ENCODE data around the gene CBFA2T3. TPM values are rescaled to one million over a fixed set of nuclear protein-coding genes. Genes with fewer than 3 reads are reported as not detected.

The CBFA2T3 gene
- total RNA-seq, 4 donors from 2014 or later = 1.4 to 5.8 (median 1.5) TPM

DNA sequence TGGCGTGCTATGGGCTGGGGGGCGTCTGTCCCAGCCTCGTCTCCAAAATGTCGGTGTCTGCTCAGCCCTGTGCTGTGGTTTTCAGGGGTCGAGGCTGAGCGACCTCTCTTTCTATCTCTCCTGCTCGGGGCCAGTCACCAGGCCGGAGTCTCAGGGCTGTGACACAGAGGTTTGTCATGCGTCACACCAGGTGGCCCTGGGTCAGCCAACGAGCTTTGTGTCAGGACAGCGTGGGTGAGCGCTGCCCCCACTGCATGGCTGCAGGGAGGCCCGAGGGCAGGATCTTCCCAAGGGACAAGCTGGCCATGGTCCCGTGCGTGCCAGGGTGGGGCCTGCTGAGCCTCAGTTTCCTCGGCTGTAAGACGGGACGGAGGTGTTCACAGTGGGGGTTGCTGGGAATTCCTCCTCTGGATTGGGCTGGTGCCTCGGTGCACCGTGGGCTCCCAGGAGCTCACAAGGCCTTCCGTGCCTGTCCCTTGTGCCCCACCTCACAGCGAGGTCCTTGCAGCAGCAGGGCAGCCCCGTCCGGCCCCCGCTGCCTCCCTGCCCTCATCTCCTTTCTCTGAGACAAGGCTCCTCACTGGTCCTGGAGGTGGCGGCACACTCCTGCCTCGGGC, 50.5 kb downstream of the CBFA2T3 start:
- H3K4me3 ChIP-seq = no peak overlapping the region
- H3K4me1 ChIP-seq = peaks cover 0 to 32% (median 12%) of the 10 kb centered on the region in 3 donors
- H3K9me3 ChIP-seq = no peaks in the 10 kb centered on the region
- no peak overlapping the region for H3K27ac ChIP-seq
- 80 to 96% methylated on average over 1 to 5 of the region's 27 CpGs for WGBS, 2 donors (ENCODE audit: low coverage in 1 of 2)
- peaks cover 90% of the 10 kb centered on the region for H3K27me3 ChIP-seq
- TF ChIP-seq, protein P1, sequence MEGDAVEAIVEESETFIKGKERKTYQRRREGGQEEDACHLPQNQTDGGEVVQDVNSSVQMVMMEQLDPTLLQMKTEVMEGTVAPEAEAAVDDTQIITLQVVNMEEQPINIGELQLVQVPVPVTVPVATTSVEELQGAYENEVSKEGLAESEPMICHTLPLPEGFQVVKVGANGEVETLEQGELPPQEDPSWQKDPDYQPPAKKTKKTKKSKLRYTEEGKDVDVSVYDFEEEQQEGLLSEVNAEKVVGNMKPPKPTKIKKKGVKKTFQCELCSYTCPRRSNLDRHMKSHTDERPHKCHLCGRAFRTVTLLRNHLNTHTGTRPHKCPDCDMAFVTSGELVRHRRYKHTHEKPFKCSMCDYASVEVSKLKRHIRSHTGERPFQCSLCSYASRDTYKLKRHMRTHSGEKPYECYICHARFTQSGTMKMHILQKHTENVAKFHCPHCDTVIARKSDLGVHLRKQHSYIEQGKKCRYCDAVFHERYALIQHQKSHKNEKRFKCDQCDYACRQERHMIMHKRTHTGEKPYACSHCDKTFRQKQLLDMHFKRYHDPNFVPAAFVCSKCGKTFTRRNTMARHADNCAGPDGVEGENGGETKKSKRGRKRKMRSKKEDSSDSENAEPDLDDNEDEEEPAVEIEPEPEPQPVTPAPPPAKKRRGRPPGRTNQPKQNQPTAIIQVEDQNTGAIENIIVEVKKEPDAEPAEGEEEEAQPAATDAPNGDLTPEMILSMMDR (IDR thresholded peaks at IDR 0.05) = no peak
- TF ChIP-seq POLR2AphosphoS5 (IDR thresholded peaks at IDR 0.05) (no peak), EP300 (IDR thresholded peaks at IDR 0.05) (no peak), POLR2A (IDR thresholded peaks at IDR 0.05) (no peak)
- H3K36me3 ChIP-seq = no peaks in the 10 kb centered on the region
- ATAC-seq = no peak

DNA sequence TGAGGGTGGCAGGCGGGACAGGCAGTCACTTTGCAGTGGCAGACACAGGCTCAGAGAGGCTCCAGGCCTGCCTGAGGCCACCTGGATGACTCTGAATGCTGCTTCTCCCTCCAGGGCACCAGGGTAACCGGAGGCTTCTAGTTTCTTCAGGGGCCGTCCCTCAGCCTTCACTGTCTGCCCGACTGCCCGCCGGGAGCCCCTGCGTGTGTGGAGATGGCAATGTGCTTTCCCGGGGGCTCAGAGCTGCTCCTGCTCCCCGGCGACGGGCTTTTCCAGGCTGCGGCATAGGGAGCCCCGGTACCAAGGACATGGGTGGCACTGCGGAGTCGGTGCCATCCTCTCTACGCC, 51.5 kb downstream of the CBFA2T3 start:
- TF ChIP-seq POLR2AphosphoS5 (IDR thresholded peaks at IDR 0.05) = no peak
- TF ChIP-seq, protein P1 (IDR thresholded peaks at IDR 0.05) = no peak
- no peak for TF ChIP-seq POLR2A (IDR thresholded peaks at IDR 0.05)
- no peak for TF ChIP-seq EP300 (IDR thresholded peaks at IDR 0.05)
- WGBS, 2 donors (ENCODE audit: low coverage in 1 of 2) = 100% methylated on average over 1 of the region's 16 CpGs; no CpG with 5 or more reads in 1 of the 2 donors
- Histone ChIP-seq H3K36me3 (no peaks in the 10 kb centered on the region), H3K4me1 (peaks cover 0 to 42% (median 22%) of the 10 kb centered on the region in 3 donors), H3K27me3 (peaks cover 90% of the 10 kb centered on the region), H3K27ac (no peak overlapping the region), H3K9me3 (no peaks in the 10 kb centered on the region), H3K4me3 (no peak overlapping the region)
- ATAC-seq = no peak

DNA sequence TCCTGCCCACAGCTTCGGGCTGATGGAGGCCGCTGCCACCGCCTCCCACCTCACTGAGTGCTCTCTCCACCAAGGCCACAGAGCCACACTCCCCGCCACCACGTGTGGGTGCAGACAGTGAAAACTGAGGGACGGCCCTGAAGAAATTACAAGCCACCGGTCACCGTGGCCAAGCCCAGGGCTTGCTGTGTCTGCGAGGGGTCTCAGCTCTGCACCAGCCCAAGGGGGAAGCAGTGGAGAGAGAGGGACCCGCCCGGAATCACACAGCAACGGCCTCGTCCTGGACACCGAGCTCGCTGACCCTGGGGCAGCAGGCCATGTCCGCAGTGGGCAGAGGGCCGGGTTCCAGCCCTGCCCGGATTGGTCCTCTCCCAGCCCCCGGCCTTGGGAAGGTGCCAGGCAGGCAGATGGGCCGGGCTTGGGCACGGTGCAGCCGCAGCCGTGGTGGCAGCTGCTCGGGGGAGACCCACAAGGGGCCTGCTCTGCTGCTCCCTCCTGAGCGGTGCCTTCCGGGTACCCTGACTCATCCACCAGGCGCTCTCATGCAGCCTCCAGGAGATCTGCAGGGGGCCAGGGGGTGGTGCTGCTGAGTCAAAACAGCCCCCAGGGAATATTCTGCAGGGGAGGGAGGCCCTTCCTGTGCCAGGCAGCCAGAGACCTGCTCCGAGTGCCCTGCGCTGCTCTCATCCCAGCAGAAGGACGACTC, 52.0 kb downstream of the CBFA2T3 start:
- no peak overlapping the region for H3K4me3 ChIP-seq
- H3K27ac ChIP-seq = no peak overlapping the region
- WGBS, 2 donors (ENCODE audit: low coverage in 1 of 2) = 57% methylated on average over 5 of the region's 30 CpGs; no CpG with 5 or more reads in 1 of the 2 donors
- H3K4me1 ChIP-seq = peaks cover 0 to 47% (median 24%) of the 10 kb centered on the region in 3 donors
- TF ChIP-seq, protein P1 (IDR thresholded peaks at IDR 0.05) = peak in 1 of 4 experiments; percentile 21
- no peak for TF ChIP-seq POLR2A (IDR thresholded peaks at IDR 0.05)
- no peaks in the 10 kb centered on the region for H3K36me3 ChIP-seq
- no peaks in the 10 kb centered on the region for H3K9me3 ChIP-seq
- H3K27me3 ChIP-seq = peaks cover 94% of the 10 kb centered on the region
- ATAC-seq = peak; percentile 15

DNA sequence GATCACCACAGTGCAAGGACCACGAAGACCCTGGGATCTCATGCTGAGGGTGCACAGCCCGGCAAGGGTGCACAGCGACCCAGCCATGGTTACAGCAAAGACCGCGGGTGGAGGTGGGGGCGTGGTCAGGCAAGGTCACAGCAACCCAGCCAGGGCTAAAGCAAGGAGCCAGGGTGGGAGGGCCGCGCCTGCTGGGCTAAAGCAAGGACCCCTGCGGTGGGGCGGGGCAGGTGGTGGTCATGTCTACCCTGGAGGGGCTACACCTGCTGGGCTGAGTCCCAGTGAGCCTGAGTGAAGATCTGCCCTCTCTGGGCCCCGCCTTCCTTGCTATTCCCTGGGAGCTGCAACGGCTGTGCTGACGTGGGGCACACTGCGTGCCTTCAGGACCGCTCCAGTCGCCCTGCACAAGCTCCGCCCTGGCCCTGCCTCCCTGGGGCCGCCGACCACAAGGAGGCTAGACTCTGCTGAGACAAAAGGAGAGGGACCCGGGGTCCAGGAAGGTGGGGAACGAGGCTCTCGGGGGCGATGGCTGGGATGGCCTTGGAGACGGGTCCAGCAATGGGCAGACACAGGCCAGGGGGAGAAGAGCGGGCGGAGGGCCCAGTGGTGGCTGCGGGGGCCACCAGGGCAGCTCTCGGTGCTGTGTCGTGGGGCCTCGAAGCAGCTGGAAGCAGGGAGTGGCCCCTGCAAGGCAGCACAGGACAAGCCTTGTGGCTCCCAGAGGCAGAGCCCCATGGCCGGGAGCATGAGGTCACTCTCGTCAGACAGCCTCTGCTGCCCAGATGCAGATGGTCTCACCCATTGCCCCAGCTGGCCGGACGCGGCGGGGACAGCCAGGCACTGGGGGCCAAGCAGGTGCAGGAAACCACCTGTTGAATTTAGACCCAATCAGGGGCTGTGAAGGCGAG, 52.8 kb downstream of the CBFA2T3 start:
- peaks cover 98% of the 10 kb centered on the region for H3K27me3 ChIP-seq
- no peak for ATAC-seq
- H3K4me1 ChIP-seq = peaks cover 0 to 48% (median 24%) of the 10 kb centered on the region in 3 donors
- H3K27ac ChIP-seq = no peak overlapping the region
- no peak for TF ChIP-seq EP300 (IDR thresholded peaks at IDR 0.05)
- TF ChIP-seq POLR2A (IDR thresholded peaks at IDR 0.05) = no peak
- TF ChIP-seq POLR2AphosphoS5 (IDR thresholded peaks at IDR 0.05) = no peak
- TF ChIP-seq, protein P1 (IDR thresholded peaks at IDR 0.05) = no peak
- no peaks in the 10 kb centered on the region for H3K36me3 ChIP-seq
- H3K9me3 ChIP-seq = no peaks in the 10 kb centered on the region
- H3K4me3 ChIP-seq = no peak overlapping the region
- 51% methylated on average over 4 of the region's 37 CpGs; no CpG with 5 or more reads in 1 of the 2 donors for WGBS, 2 donors (ENCODE audit: low coverage in 1 of 2)

All from gastroesophageal sphincter (tissue), 4 donors.